Loucy (cell line): ENCODE data around the gene FAM24B.

Experiments used
- H2AFZ ChIP-seq: fragments of 200-600 bp; sonication (generic); 2 replicates; pipeline ENCODE4 v1.6.0; 2016; ENCODE audit warnings: antibody characterized with exemption, mild to moderate bottlenecking, low read length, moderate library complexity
- H3F3A ChIP-seq: fragments of 200-600 bp; 2 replicates; pipeline ENCODE4 v1.6.0; 2016; ENCODE audit warnings: antibody characterized with exemption, low read depth, mild to moderate bottlenecking
- H3K27me3 ChIP-seq: fragments of 200-600 bp; sonication (generic); 2 replicates; pipeline ENCODE4 v1.6.1; 2014; ENCODE audit warnings: low read length, mild to moderate bottlenecking; ENCODE audit not compliant: insufficient read depth, poor library complexity, severe bottlenecking
- H3K36me3 ChIP-seq: fragments of 200-600 bp; sonication (generic); 2 replicates; pipeline ENCODE4 v1.6.1; 2016; ENCODE audit warnings: low read length; ENCODE audit not compliant: insufficient read depth
- H3K4me1 ChIP-seq: fragments of 200-600 bp; sonication (generic); 2 replicates; pipeline ENCODE4 v1.5.1; 2014; ENCODE audit warnings: low read length, mild to moderate bottlenecking; ENCODE audit not compliant: insufficient read depth, poor library complexity, severe bottlenecking
- H3K4me2 ChIP-seq: fragments of 200-600 bp; sonication (generic); 2 replicates; pipeline ENCODE4 v1.6.0; 2014; ENCODE audit warnings: antibody characterized with exemption, low read length, low read depth, mild to moderate bottlenecking; ENCODE audit not compliant: poor library complexity, severe bottlenecking
- H3K4me3 ChIP-seq: fragments of 200-600 bp; sonication (generic); 2 replicates; pipeline ENCODE4 v1.5.1; 2014; ENCODE audit warnings: low read length, mild to moderate bottlenecking, mixed read lengths; ENCODE audit not compliant: poor library complexity, severe bottlenecking
- H3K79me2 ChIP-seq: fragments of 200-600 bp; sonication (generic); 2 replicates; pipeline ENCODE4 v1.6.1; 2014; ENCODE audit warnings: low read length; ENCODE audit not compliant: insufficient read depth
- H3K9ac ChIP-seq: fragments of 200-600 bp; sonication (generic); 2 replicates; pipeline ENCODE4 v1.6.0; 2014; ENCODE audit warnings: mild to moderate bottlenecking, low read depth, low read length, moderate library complexity; ENCODE audit not compliant: poor library complexity, severe bottlenecking
- H3K9me2 ChIP-seq: fragments of 200-600 bp; sonication (generic); replicated peaks from 2 replicates; pipeline ENCODE4 v1.6.1; 2016; ENCODE audit warnings: low read depth, low read length, mixed read lengths
- H3K9me3 ChIP-seq: fragments of 200-600 bp; sonication (generic); 2 replicates; pipeline ENCODE4 v1.6.1; 2014; ENCODE audit warnings: mild to moderate bottlenecking, antibody characterized with exemption, low read length, low read depth; ENCODE audit not compliant: insufficient read depth
- H4K20me1 ChIP-seq: fragments of 200-600 bp; sonication (generic); 2 replicates; pipeline ENCODE4 v1.6.0; 2014; ENCODE audit warnings: antibody characterized with exemption, low read length, mild to moderate bottlenecking; ENCODE audit not compliant: insufficient read depth, poor library complexity, severe bottlenecking
- EZH2phosphoT487 ChIP-seq: fragments of 200-600 bp; IDR thresholded peaks from 2 replicates; pipeline ENCODE4 v1.6.1; 2018; ENCODE audit warnings: antibody characterized with exemption, mild to moderate bottlenecking, moderate library complexity, borderline replicate concordance
- TF ChIP-seq, protein P1 (sequence below): fragments of 200-600 bp; sonication (generic); conservative IDR thresholded peaks from 2 replicates; pipeline ENCODE4 v1.5.1; 2014; ENCODE audit warnings: mild to moderate bottlenecking, antibody characterized with exemption, low read length

Gene FAM24B

DNA sequence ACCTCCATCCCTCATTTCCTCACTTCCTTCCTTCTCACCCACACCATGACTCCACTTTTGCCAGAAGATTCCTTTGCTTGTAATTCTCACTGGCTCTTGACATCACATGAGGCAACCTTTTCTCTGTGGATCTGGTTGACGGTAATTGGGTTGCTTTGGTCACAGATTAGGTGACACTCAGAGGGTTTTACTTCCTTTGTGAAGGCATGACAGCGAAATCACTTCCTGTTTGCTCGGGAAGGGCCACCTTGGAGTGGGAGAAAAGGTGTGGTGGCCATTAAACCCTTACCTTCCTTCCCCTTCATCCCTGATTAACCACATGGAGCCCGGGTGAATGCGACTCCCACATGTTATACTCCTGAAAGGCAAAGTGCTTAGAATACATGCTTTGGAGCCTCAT, 63.9 kb downstream of the FAM24B start:
- H3F3A ChIP-seq, result no peaks in the 10 kb centered on the region
- no peak overlapping the region for H3K4me3 ChIP-seq
- no peak overlapping the region; the same call in 1 of the 2 replicates for H2AFZ ChIP-seq
- no peaks in the 10 kb centered on the region for H3K4me1 ChIP-seq
- no peak overlapping the region for H3K4me2 ChIP-seq
- H3K9me2 ChIP-seq, result no peaks in the 10 kb centered on the region
- no peaks in the 10 kb centered on the region for H3K27me3 ChIP-seq
- H3K36me3 ChIP-seq, result no peaks in the 10 kb centered on the region
- H3K79me2 ChIP-seq, result no peaks in the 10 kb centered on the region
- H3K9ac ChIP-seq, result no peak overlapping the region
- TF ChIP-seq, protein P1, sequence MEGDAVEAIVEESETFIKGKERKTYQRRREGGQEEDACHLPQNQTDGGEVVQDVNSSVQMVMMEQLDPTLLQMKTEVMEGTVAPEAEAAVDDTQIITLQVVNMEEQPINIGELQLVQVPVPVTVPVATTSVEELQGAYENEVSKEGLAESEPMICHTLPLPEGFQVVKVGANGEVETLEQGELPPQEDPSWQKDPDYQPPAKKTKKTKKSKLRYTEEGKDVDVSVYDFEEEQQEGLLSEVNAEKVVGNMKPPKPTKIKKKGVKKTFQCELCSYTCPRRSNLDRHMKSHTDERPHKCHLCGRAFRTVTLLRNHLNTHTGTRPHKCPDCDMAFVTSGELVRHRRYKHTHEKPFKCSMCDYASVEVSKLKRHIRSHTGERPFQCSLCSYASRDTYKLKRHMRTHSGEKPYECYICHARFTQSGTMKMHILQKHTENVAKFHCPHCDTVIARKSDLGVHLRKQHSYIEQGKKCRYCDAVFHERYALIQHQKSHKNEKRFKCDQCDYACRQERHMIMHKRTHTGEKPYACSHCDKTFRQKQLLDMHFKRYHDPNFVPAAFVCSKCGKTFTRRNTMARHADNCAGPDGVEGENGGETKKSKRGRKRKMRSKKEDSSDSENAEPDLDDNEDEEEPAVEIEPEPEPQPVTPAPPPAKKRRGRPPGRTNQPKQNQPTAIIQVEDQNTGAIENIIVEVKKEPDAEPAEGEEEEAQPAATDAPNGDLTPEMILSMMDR, result no peak
- TF ChIP-seq EZH2phosphoT487, result no peak
- H4K20me1 ChIP-seq, result no peaks in the 10 kb centered on the region
- H3K9me3 ChIP-seq, result no peaks in the 10 kb centered on the region

DNA sequence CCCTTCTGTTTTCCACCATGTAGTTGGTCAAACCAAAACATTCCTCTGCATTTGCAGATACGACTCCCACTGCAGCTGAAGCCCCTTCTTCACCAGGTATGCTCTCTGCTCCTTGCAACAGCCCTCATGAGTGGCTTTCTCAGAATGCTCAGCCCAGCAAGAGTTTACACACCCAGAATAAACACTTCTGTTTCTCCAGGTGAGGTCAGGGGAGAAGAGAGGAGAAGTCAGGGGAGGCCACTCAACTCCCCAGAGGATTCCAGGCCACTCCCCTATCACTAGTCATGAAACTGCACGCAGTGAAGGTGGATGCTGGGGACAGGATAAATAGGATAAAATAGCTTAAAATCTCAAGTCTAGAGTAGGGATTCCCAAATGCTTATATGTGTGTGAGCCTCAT, 64.9 kb downstream of the FAM24B start:
- Histone ChIP-seq H3K9ac (no peak overlapping the region), H3K9me2 (no peaks in the 10 kb centered on the region)

GRCh38 chr10:122812751-122813150, 66.6 kb downstream of the FAM24B start:
- Histone ChIP-seq H2AFZ (no peak overlapping the region), H3K4me2 (no peak overlapping the region)

More for the DNA sequence above, 64.9 kb downstream of the FAM24B start:
- Histone ChIP-seq H3K27me3 (no peaks in the 10 kb centered on the region), H2AFZ (no peak overlapping the region), H4K20me1 (no peaks in the 10 kb centered on the region), H3K9me3 (no peaks in the 10 kb centered on the region), H3K36me3 (no peaks in the 10 kb centered on the region), H3K4me2 (no peak overlapping the region), H3F3A (no peaks in the 10 kb centered on the region), H3K4me1 (no peaks in the 10 kb centered on the region), H3K79me2 (no peaks in the 10 kb centered on the region), H3K4me3 (no peak overlapping the region)
- TF ChIP-seq, protein P1, result no peak
- TF ChIP-seq EZH2phosphoT487, result no peak

More at GRCh38 chr10:122812751-122813150, 66.6 kb downstream of the FAM24B start:
- no peaks in the 10 kb centered on the region for H3K9me3 ChIP-seq
- no peak overlapping the region for H3K9ac ChIP-seq
- no peak overlapping the region for H3K4me3 ChIP-seq
- H3K79me2 ChIP-seq, result no peaks in the 10 kb centered on the region
- H3K9me2 ChIP-seq, result no peaks in the 10 kb centered on the region
- no peaks in the 10 kb centered on the region for H4K20me1 ChIP-seq
- H3K4me1 ChIP-seq, result no peaks in the 10 kb centered on the region
- no peaks in the 10 kb centered on the region for H3F3A ChIP-seq
- no peaks in the 10 kb centered on the region for H3K36me3 ChIP-seq
- TF ChIP-seq EZH2phosphoT487, result no peak
- TF ChIP-seq, protein P1, result no peak
- no peaks in the 10 kb centered on the region for H3K27me3 ChIP-seq
